COR-L47 (cell line): ENCODE data around the gene APP.

Source experiments
- DNase-seq: peaks from one replicate; lab custom pipeline; 2025; lab: John Stamatoyannopoulos, UW

APP gene

DNA sequence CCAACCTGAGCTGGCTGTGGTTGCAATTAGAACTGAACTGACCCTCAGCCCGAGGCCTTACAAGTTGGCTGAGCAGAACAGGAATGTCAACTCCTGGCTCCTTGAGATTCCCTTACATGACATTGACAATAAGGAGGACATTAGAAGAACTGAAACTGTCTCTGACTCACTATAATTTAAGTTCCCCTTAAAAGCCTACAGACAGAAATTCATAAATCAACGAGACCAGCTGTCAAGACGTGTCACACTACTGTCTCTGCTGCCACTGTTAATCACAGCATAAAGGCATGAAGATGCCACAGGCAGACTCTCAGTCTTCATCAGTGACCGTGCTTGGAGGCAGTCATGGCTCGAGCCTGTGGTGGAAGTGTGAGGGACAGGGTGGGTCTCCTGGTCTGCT lies 267.0 kb downstream of the APP start:
- no peak for DNase-seq

- DNase-seq: no peak
Observed at GRCh38 chr21:25901330-25901979, 269.1 kb downstream of the APP start.

GRCh38 chr21:25898671-25899070 lies 271.9 kb downstream of the APP start:
- no peak for DNase-seq

DNA sequence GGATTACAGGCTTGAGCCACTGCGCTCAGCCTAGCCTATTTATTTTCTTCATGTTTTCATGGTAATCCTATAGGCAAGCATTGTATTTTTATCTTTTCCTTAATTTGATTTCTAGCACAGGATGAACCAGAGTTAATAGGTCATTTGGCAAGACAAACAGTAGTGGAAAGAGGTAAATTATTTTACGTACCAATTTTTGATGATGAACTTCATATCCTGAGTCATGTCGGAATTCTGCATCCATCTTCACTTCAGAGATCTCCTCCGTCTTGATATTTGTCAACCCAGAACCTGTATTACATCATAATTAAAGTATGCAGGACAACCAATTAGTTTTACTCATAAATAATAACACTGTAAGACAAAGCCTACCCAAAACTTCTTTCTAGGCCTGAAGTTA lies 273.2 kb downstream of the APP start:
- no peak for DNase-seq

DNA sequence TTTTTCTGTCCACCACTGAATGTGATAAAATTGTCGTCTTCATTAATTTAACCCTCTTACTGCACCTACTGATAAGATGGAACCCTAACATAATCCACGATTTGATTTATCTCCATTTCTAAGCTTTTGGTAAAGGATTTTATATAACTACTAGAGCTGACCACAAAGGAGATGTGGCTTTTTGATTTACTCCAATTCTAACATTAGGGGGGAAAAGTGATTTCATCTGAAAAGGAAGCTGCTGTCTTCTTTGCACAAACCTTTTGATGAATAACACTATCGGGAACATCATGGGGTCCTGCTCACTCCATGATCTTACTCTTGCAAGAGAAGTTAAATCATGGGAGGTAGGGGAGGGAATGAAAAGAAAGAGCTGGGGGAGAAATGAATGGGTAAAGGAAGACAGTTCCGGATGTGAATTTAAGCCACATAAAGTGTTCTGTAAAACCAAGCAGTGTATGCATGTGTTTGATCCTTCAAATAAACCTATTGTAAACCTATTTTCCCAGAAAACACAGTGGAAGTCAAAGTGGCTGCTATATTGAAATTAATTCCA lies 274.0 kb downstream of the APP start:
- DNase-seq: no peak

- DNase-seq: peak; percentile 67
Observed at GRCh38 chr21:25895565-25896205, 274.9 kb downstream of the APP start.

DNA sequence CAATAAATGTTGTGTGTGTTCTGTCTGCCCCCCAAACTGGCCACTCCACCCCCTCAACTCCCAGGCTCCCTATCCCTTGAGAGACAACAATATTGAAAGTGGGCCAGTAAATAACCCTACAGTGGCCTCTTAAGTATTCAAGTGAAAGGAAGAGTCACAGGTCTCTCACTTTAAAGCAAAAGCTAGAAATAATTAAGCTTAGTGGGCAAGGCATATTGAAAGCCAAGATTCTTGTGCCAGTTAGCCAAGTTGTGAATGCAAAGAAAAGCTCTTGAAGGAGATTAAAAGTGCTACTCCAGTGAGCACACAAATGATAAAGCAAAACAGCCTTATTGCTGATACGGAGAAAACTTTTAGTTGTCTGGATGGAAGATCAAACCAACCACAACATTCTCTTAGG lies 277.4 kb downstream of the APP start:
- no peak for DNase-seq

DNA sequence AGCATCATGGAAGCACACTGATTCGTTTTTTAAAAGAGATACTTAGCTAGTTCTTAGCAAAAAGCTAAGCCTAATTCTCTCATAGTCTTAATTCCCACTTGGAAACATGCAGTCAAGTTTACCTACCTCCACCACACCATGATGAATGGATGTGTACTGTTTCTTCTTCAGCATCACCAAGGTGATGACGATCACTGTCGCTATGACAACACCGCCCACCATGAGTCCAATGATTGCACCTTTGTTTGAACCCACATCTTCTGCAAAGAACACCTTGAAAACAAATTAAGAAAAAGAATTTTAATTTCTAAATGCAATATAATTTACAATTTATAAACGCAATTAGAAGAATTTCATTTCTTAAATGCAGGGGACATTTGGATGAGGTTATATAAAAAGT lies 279.0 kb downstream of the APP start:
- DNase-seq: peak; percentile 27

DNA sequence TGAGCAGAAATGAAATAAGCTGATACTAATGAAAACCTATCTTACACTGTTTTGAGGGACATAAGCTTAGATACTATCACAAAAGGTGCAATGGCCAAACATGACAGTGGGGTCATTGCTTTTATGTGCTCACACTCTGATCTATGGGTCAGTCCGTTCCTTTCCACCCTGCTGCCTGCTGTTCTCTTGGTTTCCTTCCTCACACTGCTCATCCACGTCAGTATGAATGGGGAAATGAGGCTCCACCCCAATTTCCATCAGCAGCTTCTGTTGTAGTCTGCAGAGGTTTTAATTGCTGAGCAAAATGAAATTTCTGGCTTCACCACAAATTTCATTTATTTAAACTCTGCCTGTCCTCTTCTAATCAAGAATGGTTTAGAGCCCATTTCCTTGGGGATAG lies 280.6 kb downstream of the APP start:
- DNase-seq: no peak

DNA sequence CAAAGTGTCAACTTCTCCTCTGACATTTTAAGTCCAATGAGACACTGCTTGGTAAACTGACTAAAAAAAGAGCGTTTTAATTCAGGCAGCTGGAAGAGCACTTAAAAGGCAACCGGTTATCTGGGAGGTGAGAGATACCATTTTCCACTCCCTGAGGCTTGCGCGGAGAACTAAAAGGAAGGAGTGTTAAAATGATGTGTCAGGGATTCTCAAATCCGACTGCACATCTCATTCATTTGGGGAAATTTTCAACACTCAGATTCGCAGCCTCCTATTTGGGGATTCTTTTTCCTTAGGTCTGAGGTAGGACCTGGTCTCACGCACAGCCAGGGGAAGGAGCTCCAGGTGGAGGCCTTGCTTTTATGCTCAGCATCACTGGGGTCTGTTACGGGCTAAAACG lies 281.9 kb downstream of the APP start:
- DNase-seq: no peak

- DNase-seq: no peak
Observed at GRCh38 chr21:25887646-25888306, 282.8 kb downstream of the APP start.

DNA sequence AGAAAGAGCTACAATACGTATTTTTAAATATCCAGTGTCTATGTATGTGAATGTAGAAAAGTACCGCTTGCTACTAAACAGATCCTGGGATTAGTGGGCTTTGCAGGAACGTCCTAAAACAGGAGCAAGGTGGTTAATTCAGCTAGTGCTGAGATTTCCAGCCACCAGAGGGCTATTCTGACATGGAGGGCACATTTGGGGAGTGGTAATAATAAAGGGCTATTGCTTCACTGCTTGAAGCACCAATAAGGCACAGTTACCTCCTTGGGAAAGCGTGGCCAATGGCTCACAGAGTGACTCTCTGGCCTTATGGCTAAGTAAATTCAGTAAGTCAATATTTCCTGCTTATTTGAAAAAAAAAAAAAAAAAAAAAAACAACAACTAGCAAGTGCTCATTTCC lies 283.4 kb downstream of the APP start:
- no peak for DNase-seq

DNA sequence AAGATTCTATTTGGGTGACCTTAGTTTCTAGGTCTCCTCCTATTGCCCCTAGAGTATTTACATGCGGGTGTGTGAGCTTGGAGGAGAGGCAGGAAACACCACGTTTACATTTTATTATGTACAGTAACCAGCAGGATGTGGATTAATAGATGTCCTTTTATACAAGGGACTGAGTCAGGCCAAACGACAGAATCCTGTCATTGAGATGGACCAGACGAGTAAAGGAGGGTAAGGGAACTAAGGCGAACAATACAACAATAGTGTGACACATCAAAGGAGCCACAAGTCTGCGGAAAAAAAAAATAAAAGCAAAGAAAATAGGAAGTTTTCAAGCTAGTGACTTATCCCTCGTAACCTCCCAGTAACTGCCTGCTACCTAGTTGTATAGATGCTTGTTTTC lies 284.7 kb downstream of the APP start:
- DNase-seq: no peak

- DNase-seq: no peak
Observed at GRCh38 chr21:25885405-25885804, 285.2 kb downstream of the APP start.

DNA sequence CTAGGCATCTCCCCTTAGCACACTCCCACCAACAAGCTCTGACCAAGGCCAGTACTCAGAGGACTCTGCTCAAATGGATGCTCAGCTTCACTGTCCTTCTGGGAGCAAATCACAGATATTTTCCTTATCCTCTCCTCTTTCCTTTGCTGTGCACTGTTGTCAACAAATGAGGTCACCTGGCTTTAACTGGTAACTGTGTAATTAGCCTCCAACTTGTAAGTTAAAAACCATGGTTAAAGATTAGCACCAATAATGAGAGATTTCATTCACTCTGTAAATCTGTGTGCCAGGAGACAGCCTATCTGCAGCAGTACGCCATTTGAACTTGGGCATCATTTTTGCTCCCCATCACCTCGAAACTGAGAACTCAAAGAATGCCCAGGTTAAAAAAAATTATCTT lies 286.3 kb downstream of the APP start:
- no peak for DNase-seq

DNA sequence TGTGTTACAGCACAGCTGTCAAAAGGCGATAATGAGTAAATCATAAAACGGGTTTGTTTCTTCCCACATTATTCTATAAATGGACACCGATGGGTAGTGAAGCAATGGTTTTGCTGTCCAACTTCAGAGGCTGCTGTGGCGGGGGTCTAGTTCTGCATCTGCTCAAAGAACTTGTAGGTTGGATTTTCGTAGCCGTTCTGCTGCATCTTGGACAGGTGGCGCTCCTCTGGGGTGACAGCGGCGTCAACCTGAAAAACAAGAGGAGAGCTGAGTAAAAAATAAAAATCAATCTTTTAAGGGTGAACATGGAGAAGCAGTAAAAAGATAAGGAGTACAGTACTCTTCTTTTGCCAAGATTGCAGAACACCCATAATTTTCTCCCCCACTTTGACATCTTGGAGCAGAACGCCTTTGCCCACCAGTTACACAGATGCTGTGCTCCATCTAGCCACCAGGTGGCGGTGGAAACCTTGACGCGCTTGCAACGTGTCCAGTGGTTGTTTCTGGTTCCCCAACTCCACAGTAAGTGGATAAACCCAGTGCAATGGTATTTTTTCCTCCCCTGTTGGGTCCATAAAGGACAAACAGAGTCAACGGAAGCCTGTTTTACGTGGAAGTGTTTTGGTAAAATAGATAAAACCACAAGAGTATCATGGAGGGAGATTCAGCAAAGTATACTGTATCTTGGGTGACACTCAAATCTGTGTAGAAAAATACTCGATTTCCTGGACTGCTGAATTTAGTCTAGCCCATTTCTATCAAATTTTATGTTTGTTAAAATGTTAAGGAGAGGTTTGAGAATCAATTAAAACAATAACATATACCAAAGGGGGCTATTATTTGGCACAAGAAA lies 288.8 kb downstream of the APP start:
- DNase-seq: peak; percentile 60

DNA sequence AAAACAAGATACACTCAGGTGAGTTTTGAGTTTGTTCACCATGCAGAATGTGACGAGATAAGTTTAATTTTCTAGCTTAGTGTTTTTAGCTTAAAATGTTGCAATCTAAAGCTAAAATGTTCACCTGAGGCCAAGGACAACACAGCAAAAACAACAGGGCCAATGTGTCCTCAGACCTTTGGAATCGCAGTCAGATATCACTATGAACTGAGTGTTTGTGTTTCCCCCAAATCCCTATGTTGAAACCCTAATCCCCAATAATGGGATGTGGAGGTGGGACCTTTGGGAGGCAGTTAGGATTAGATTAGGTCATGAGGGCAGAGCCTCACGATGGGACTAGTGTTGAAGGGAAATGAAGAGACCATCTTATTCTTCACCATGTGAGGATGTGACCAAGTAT lies 291.4 kb downstream of the APP start:
- no peak for DNase-seq

GRCh38 chr21:25878344-25878743 lies 292.2 kb downstream of the APP start:
- DNase-seq: no peak

- DNase-seq: no peak
Observed at GRCh38 chr21:25872271-25872670, 298.3 kb downstream of the APP start.

DNA sequence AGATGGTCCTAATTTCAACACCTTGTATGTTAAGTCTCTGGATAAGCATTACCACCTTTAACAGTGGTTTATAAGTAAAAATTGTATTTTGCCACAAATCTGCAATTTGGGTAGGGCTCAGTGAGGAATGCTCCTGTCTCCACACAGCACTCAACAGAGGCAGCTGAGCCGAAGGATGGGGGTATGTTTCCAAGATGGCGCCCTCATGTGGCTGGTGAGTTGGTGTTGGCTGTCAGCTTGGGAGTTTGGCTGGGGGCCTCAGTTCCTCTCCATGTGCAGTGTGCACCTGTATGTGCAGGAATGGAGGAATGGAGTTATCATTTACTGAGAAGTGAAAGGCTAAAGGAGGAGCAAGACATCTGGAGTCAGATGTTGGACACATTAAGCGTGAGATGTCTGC lies 299.0 kb downstream of the APP start:
- no peak for DNase-seq

GRCh38 chr21:25870084-25870483 lies 300.5 kb downstream of the APP start:
- no peak for DNase-seq

- DNase-seq: no peak
Observed at GRCh38 chr21:25867061-25867460, 303.5 kb downstream of the APP start.
